BE2C (cell line): ENCODE results near the gene MRTFA.
"Not testable (repeated sequence)": the region's sequence is repeated elsewhere in the genome, so short reads cannot be mapped to it uniquely, and the experiment has no call there.

ENCODE experiments used
- DNase-seq: peaks from one replicate; pipeline ENCODE4 v3.0.0-alpha.2; 2020
- H3K27me3 ChIP-seq: fragments of 250-450 bp; sonication (Bioruptor Pico); 2 replicates; pipeline ENCODE4 v1.5.1; 2020; ENCODE audit warnings: mild to moderate bottlenecking
- H3K36me3 ChIP-seq: fragments of 250-450 bp; sonication (Bioruptor Pico); 2 replicates; pipeline ENCODE4 v1.5.1; 2020; ENCODE audit warnings: mild to moderate bottlenecking
- H3K4me1 ChIP-seq: fragments of 250-450 bp; sonication (Bioruptor Pico); 2 replicates; pipeline ENCODE4 v1.5.1; 2020
- H3K4me3 ChIP-seq: 2 replicates; pipeline ENCODE4 v1.5.1; 2011; ENCODE audit warnings: low read depth, low read length
- H3K9me3 ChIP-seq: fragments of 250-450 bp; sonication (Bioruptor Pico); 2 replicates; pipeline ENCODE4 v1.5.1; 2020
- CTCF ChIP-seq: IDR thresholded peaks from 2 replicates; pipeline ENCODE4 v1.5.1; 2012; ENCODE audit warnings: mild to moderate bottlenecking, low read depth, low read length

MRTFA gene

GRCh38 chr22:40381461-40381860 lies 255.1 kb downstream of the MRTFA start:
- Histone ChIP-seq H3K4me3 (no peak overlapping the region), H3K9me3 (no peaks in the 10 kb centered on the region; the same call in 1 of the 2 replicates), H3K4me1 (no peaks in the 10 kb centered on the region), H3K36me3 (0 out of 2 replicates have a peak, but pooled peaks cover 2% of the 10 kb centered on the region), H3K27me3 (no peaks in the 10 kb centered on the region)
- DNase-seq, result no peak
- TF ChIP-seq CTCF, result no peak

- not testable (repeated sequence) for H3K4me3 ChIP-seq, H3K4me1 ChIP-seq, H3K9me3 ChIP-seq
These were observed 258.1 kb downstream of the MRTFA start for GRCh38 chr22:40378448-40378847.

GRCh38 chr22:40377931-40378330 lies 258.6 kb downstream of the MRTFA start:
- DNase-seq, result no peak
- no peak overlapping the region for H3K4me3 ChIP-seq
- peaks cover 5% of the 10 kb centered on the region for H3K4me1 ChIP-seq
- no peaks in the 10 kb centered on the region; the same call in 1 of the 2 replicates for H3K9me3 ChIP-seq
- no peaks in the 10 kb centered on the region for H3K27me3 ChIP-seq
- H3K36me3 ChIP-seq, result 0 out of 2 replicates have a peak, but pooled peaks cover 2% of the 10 kb centered on the region
- no peak for TF ChIP-seq CTCF

More at GRCh38 chr22:40378448-40378847, 258.1 kb downstream of the MRTFA start:
- not testable (repeated sequence) for H3K27me3 ChIP-seq, H3K36me3 ChIP-seq, DNase-seq

GRCh38 chr22:40376149-40376548 lies 260.4 kb downstream of the MRTFA start:
- Histone ChIP-seq H3K36me3 (0 out of 2 replicates have a peak, but pooled peaks cover 2% of the 10 kb centered on the region), H3K9me3 (no peaks in the 10 kb centered on the region), H3K4me3 (no peak overlapping the region), H3K4me1 (peaks cover 12% of the 10 kb centered on the region), H3K27me3 (no peaks in the 10 kb centered on the region)
- TF ChIP-seq CTCF, result no peak
- no peak for DNase-seq

- H3K4me1 ChIP-seq, result peaks cover 12% of the 10 kb centered on the region
- TF ChIP-seq CTCF, result no peak
- H3K36me3 ChIP-seq, result peaks cover 2% of the 10 kb centered on the region; the same call in 1 of the 2 replicates
- no peaks in the 10 kb centered on the region for H3K9me3 ChIP-seq
- no peak overlapping the region for H3K4me3 ChIP-seq
- H3K27me3 ChIP-seq, result no peaks in the 10 kb centered on the region
- DNase-seq, result no peak
These were observed 262.0 kb downstream of the MRTFA start for GRCh38 chr22:40374567-40374966.

- H3K4me3 ChIP-seq, result no peak overlapping the region
- no peak for TF ChIP-seq CTCF
- no peaks in the 10 kb centered on the region for H3K27me3 ChIP-seq
- H3K9me3 ChIP-seq, result no peaks in the 10 kb centered on the region
- peaks cover 37% of the 10 kb centered on the region for H3K36me3 ChIP-seq
- DNase-seq, result no peak
- peaks cover 12% of the 10 kb centered on the region for H3K4me1 ChIP-seq
These were observed 267.7 kb downstream of the MRTFA start for GRCh38 chr22:40368836-40369235.

GRCh38 chr22:40368016-40368415 lies 268.5 kb downstream of the MRTFA start:
- Histone ChIP-seq H3K9me3 (no peaks in the 10 kb centered on the region), H3K4me3 (no peak overlapping the region), H3K36me3 (peaks cover 41% of the 10 kb centered on the region), H3K4me1 (peaks cover 7% of the 10 kb centered on the region), H3K27me3 (no peaks in the 10 kb centered on the region)
- no peak for TF ChIP-seq CTCF
- DNase-seq, result peak; percentile 17
